Suprapubic skin (tissue), 3 donors: ENCODE results near the gene REPS2.

Experiments
- EP300 ChIP-seq: sonication (generic); formaldehyde crosslinking; IDR thresholded peaks from one replicate; pipeline ENCODE4 v1.6.1; 2017; ENCODE audit warnings: antibody characterized with exemption
- POLR2A ChIP-seq, 2 donors: fragments of 450-650 bp; IDR thresholded peaks; one replicate each; pipeline ENCODE4 v1.6.1; 2017; ENCODE audit warnings: antibody characterized with exemption in 2 of 2, mild to moderate bottlenecking in 2 of 2, moderate library complexity in 2 of 2
- TF ChIP-seq, protein P1 (sequence below), 2 donors: fragments of 200-600 bp in 1 of 2; fragments of 450-650 bp in 1 of 2; sonication (generic) in 1 of 2; IDR thresholded peaks; one replicate each; pipeline ENCODE4 v1.5.1; 2016 to 2019; ENCODE audit warnings: antibody characterized with exemption in 2 of 2, mild to moderate bottlenecking in 1 of 2, moderate library complexity in 1 of 2

DNA sequence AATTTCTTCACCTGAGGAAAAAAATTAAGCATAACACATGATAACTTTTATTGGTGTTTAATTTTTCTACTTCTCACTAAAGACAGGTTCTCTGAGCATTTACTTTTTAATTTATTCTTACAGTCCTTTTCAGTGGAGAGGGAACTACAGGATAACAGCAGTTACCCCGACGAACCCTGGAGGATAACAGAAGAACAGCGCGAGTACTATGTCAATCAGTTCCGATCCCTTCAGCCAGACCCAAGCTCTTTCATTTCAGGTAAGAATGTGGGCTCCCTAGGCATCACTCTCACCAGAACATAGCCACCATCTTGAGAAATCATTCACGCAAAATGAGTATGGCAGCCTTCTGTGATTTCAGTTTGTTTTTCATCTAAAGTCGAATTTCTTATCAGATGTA lies 100.8 kb downstream of the REPS2 start:
- TF ChIP-seq, protein P1, sequence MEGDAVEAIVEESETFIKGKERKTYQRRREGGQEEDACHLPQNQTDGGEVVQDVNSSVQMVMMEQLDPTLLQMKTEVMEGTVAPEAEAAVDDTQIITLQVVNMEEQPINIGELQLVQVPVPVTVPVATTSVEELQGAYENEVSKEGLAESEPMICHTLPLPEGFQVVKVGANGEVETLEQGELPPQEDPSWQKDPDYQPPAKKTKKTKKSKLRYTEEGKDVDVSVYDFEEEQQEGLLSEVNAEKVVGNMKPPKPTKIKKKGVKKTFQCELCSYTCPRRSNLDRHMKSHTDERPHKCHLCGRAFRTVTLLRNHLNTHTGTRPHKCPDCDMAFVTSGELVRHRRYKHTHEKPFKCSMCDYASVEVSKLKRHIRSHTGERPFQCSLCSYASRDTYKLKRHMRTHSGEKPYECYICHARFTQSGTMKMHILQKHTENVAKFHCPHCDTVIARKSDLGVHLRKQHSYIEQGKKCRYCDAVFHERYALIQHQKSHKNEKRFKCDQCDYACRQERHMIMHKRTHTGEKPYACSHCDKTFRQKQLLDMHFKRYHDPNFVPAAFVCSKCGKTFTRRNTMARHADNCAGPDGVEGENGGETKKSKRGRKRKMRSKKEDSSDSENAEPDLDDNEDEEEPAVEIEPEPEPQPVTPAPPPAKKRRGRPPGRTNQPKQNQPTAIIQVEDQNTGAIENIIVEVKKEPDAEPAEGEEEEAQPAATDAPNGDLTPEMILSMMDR (IDR thresholded peaks at IDR 0.05): no peak
- TF ChIP-seq POLR2A (IDR thresholded peaks at IDR 0.05) (no peak), EP300 (no peak)
